Cardiac septum (tissue), 1 donor: ENCODE measurements around the gene CD79A. TPM values are rescaled to one million over a fixed set of nuclear protein-coding genes. Genes with fewer than 3 reads are reported as not detected.

Experiments
- DNase-seq: peaks from one replicate; pipeline ENCODE4 v3.0.0-alpha.2; 2020; ENCODE audit warnings: low spot score
- intact Hi-C: fragments of 100-400 bp; cut with DNase I; formaldehyde crosslinking; loops from one replicate; pipeline ENCODE4 v1.14.0; 2022
- total RNA-seq: library from RNA; stranded (reverse); fragmentation: NEBNext Ultra II Directional; extraction: Animal tissue kit (Norgen Biotek cat#: 25700); gene quantifications from one replicate; pipeline ENCODE4 v1.2.1, GENCODE V29; 2021
- donor health status: DM: no; HTN: no; CAD: no.

Gene CD79A
- total RNA-seq, 1 donor from 2014 or later, result not detected

DNA sequence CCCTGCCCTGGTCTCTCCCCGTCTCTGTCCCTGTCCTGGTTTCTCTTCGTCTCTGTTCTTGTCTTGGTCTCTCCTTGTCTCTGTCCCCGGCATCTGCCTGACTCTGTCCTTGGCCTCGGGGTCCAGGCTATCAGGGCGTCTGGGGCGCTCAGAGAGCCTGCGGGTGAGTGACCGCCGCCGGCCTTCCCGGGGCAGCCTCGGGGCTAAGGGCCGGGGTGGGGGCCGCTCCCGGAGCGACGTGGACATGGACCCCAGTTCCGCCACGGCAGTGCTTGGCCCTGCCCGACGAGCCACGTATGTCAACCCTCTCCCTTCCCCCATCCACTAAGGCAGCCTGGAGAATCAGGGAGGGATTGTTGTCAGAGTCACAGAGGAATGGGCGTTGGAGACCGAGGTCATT is 20.7 kb downstream of the CD79A start:
- intact Hi-C loops, result no loop called here

DNA sequence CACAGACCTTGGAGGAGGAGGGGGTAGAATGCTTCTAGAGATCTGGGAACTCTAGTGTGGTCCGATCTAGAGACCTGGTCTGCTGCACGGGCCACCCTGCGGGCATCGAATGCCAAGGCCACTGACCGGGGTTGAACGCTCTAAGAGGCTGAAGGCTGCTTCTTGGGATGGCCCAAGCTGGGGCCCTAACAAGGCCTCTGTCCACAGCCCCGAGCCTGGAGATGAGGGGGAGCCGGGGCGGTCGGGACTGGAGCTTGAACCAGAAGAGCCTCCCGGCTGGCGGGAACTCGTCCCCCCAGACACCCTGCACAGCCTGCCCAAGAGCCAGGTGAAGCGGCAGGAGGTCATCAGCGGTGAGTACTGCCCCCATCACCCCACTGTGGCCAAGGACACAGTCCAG is 21.2 kb downstream of the CD79A start:
- intact Hi-C loops, result no loop called here
- DNase-seq, result no peak

More for the DNA sequence above, 20.7 kb downstream of the CD79A start:
- DNase-seq, result no peak

DNA sequence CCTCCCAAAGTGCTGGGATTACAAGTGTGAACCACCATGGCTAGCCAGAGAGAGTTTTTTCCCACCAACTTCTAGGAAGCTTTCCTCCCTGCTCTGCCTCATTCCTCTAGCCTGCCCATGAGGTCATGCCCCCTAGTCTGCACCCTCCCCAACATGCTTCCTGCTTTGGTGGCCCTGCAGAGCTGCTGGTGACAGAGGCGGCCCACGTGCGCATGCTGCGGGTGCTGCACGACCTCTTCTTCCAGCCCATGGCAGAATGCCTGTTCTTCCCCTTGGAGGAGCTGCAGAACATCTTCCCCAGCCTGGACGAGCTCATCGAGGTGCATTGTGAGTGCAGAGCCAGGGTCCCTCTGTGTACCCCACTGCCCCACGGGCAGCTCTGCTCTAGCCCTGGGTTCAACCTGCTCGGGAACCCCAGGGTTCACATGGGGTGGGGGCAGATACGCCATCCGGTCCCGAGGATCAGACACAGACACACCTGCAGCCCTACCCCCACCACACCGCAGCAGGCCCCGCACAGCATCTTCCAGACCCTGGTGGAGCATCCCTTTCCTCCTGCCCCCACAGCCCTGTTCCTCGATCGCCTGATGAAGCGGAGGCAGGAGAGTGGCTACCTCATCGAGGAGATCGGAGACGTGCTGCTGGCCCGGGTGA is 24.8 kb downstream of the CD79A start:
- intact Hi-C loops, result no loop called here
- no peak for DNase-seq

DNA sequence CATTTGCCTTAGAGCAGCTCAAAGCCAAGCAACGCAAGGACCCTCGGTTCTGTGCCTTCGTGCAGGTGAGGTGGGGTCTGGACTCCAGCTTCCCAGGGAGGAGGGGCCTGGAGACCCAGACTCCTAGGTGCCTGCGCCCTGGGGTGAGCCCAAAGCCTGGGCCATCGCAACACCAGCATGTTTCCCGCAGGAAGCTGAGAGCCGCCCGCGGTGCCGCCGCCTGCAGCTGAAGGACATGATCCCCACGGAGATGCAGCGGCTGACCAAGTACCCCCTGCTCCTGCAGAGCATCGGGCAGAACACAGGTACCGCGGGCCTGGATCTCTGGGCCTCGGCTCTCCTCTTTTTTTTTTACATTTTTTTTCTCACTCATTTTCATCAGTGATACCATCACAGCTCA is 25.5 kb downstream of the CD79A start:
- DNase-seq, result no peak
- intact Hi-C loops, result no loop called here

DNA sequence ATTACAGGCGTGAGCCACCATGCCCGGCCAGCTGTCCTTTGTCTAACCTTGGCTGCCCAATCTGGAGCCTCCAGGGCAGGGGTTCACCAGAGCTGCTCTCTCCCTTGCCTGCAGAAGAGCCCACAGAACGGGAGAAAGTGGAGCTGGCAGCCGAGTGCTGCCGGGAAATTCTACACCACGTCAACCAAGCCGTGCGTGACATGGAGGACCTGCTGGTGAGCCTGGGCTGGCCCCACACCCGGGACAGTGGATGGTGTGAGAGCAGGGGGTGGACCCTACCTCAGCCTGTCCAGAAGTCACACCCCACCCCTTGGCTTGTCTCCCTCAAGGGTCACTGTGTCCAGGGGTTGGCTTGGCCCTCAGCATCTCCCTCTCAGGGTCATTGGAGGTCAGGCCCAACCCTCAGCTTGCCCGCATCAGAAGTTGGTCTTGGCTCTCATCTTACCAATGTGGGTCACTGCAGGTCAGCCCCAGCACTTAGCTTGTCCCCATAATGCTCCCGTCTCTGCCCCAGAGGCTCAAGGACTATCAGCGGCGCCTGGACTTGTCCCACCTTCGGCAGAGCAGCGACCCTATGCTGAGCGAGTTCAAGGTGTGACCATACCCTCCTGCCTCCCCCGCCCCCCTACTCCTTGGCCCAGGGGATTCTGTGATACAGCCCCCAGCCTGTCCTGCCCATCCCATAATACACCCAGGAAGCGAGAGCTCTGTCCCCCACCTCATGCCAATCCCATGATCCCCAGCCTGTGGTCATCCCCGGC is 26.3 kb downstream of the CD79A start:
- intact Hi-C loops, result no loop called here

DNA sequence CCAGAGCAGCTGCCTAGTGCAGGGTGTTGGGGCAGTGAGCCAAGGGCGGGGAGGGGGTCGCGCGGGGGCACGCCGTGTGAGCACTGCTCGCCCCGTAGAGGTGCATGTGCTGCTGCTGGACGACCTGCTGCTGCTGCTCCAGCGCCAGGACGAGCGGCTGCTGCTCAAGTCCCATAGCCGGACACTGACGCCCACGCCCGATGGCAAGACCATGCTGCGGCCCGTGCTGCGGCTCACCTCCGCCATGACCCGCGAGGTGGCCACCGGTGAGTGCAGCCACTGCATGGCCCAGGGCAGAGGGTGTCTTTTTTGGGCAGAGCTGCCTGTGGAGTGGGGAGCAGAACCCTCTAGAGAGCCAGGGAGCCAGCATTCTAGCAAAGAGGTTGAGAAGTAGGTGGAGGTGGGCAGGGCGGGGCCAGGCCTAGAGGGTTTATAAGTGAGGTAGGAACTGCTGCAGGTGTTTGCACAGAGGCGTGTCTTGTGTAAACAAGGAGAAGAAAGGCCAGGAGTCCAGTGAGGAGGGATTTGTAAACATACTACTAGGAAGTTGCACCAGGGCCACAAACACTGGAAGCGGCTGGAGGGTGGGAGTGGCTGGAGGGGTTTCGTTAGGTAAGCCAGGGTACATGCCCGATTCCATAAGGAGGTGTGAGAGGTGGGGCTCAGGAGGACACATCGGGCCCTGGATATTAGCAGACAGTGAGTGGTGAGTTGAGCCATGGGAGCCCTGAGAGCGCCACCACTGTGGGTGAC is 27.2 kb downstream of the CD79A start:
- intact Hi-C loops, result no loop called here
- no peak for DNase-seq

More for the DNA sequence above, 26.3 kb downstream of the CD79A start:
- no peak for DNase-seq

DNA sequence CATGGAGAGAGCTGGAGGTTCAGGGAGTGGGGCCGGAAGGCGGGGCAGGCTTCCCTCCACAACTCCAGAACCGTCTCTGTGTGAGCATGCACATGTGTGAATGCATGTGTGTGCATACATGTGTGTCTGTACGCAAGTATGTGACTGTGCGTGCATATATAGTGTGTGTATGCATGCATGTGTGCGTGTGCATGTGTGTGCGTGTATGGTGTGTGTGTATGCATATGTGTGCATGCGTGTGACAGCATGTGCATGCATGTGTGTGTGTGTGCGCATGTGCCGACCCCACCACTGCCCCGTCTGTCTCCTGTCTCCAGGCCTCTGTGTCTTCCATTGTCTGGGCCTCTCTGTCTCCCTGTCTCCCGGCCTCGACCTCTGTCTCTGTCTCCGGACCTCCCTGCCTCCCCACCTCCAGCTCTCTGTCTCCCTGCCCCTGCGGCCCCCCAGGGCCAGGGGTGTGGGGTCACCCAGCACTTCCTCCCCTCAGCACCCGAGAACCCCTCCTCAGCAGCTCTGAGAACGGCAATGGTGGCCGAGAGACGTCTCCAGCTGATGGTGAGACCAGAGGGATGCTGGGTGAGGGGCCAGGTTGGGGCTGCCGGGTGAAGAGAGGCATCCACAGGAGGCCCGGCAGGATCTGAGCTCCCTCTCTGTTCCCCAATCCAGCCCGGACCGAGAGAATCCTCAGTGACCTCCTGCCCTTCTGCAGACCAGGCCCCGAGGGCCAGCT is 28.4 kb downstream of the CD79A start:
- DNase-seq, result no peak
- intact Hi-C loops, result no loop called here

DNA sequence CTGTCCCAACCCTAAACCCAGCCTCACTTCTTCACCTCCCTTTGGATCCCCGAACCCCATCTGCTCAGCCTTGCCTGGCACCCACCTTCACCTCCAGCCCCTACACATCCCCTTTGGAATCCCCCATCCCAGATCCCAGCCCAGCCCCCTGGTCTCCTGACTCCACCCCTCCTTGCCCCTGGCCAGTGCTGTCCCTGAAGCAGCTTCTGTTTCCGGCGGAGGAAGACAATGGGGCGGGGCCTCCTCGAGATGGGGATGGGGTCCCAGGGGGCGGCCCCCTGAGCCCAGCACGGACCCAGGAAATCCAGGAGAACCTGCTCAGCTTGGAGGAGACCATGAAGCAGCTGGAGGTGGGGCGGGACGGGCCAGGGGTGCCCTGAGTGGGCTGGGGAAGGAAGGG is 29.2 kb downstream of the CD79A start:
- intact Hi-C loops, result no loop called here
- DNase-seq, result no peak

DNA sequence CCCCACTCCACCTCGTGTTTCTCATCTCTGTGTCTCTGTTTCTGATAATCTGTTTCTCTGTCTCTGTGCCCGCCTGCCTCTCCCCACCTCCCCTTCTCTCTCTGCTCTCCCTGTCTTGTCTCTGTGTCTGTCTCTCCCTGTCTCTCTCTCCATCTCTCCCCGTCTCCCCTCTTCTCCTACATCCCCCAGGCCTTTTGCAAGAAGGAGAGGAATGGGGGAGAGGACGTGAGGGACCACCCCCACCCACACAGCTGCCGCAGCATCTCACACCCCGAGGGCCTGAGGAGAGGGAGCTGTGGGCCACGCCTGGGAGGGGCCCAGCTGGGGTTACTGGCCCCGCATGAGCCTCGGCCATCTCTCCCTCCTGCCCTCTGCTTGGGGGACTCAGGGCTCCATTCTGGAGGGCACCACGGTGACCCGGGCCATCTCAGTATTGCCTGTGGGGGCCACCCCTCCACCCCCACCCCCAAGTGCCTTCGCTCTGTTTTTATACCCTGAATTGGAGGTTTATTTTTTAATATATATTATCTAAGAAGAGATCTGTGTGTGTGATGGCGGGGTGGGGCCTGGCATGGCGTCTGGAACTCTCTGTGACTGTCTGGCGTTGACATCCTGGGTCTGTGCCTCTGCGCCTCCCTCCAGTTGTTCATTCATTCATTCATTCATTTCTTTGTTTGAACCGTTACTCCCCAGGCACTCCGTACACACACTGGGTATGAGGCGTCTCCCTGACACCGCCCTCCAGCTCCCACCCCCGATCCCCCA is 30.0 kb downstream of the CD79A start:
- no peak for DNase-seq
- intact Hi-C loops, result no loop called here

DNA sequence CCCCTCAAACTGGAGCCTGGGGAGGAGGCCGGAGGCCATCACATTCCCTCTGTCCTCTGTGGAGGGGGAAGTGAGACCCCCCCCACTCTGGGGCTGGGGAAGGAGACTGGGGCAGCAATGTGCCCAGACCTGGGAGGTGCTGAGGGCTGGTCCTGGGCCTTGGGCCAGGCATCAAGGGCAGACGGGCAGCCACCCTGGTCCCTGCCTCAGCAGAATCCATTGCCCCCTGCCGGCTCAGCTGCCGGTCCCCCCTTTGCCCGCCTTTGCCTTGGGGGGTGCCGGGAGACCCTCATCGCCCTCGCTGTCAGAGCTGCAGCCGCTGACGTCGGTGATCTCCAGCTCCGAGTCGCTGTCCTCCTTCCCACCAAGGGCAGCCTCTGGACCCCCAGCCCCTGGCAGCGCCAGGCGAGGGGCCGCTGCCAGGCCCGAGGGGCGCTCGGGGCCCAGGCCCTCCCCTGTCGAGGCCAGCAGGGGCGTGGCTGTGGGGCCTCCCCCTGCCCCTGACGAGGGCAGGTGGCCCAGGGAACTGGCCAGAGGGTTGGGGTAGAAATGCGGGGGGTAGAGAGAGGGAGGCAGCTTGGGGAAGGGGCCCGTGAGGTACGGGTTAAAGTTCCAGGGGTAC is 31.0 kb downstream of the CD79A start:
- DNase-seq, result no peak
- intact Hi-C loops, result no loop called here

DNA sequence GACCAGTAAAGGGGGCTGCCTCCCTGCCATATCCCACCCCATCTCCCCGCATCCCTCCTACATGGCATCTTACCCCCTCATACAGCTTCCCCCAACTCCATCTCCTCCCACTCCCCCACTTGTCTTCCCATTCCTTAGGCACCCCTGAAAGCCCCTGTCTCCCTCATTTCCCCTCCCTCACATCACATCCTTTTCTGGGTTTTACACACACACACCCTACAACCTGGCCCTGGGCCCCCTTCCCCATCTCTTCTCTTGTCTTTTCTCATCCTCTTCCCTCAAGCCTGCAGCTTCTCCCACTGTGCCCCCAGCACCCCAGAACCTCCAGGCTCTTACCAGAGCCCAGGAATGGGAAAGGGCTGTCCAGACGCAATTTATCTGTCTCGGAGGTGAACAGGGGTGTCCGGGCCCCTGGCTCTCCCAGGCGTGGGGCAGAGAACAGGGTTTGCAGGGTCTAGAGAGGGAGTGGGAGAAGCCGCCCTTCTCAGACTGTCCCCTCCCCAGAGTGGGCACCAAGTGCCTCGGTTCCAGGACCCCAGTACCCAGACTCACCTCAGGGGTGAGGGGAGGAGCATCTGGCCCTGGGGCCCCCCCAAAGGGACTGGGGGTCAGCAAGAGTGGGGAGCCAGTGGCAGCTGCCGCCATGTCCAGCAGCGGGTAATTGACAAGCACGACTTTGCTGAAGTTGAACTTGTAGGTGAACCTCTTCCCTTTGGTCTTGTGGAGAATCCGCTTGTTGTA is 31.8 kb downstream of the CD79A start:
- no peak for DNase-seq
- intact Hi-C loops, result no loop called here

DNA sequence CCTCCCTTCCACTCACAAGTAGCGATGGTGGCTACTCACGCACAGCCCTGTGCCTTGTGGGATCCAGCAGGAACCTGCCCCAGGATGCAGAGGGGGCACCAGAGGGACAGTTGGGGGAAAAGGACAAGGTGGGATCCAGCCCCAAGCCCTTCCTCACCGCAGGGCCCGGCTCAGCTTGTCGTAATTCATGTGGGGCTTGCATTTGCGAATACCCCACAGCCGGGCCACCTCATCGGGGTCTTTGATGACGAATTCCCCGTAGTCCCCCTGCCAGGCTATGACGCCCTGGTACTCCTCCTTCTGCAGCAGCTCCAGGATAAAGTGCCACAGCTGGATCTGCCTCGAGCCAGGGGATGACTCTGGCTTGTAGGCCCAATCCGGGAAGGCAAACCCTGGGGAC is 32.6 kb downstream of the CD79A start:
- intact Hi-C loops, result no loop called here
- DNase-seq, result no peak

DNA sequence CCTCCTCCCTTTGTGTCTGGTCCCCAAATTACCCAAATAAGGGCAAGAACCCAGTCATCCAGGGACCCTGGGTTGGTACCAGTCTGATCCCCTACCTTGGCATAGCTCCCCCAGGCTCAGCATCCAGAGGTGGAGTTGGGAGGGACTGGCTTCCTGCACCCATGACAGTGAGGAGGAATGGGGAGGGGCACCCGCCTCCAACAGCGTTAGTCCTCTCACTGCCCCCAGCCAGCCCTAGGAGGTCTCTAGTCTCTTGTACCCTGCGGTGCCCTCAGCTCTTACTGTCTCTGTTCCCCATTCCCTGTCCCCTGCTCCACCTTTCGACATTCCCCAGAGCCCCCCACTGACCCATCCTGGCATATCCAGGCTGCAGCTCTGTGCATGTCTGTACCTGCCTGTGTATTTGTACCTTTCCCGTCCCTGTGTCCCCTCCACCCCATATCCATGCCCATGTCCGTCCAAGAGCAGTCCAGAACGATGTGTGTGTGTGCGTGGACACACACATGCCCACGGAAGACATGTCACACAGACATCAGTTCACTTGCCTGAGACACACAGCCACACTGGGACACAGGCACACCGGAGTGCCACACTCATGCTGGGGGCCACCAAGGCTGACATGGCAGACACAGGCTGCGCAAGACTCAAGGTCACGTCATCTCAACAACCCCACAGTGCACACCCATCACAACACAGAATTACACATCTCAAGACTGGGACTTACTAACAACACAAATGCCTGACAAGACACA is 33.3 kb downstream of the CD79A start:
- intact Hi-C loops, result no loop called here

DNA sequence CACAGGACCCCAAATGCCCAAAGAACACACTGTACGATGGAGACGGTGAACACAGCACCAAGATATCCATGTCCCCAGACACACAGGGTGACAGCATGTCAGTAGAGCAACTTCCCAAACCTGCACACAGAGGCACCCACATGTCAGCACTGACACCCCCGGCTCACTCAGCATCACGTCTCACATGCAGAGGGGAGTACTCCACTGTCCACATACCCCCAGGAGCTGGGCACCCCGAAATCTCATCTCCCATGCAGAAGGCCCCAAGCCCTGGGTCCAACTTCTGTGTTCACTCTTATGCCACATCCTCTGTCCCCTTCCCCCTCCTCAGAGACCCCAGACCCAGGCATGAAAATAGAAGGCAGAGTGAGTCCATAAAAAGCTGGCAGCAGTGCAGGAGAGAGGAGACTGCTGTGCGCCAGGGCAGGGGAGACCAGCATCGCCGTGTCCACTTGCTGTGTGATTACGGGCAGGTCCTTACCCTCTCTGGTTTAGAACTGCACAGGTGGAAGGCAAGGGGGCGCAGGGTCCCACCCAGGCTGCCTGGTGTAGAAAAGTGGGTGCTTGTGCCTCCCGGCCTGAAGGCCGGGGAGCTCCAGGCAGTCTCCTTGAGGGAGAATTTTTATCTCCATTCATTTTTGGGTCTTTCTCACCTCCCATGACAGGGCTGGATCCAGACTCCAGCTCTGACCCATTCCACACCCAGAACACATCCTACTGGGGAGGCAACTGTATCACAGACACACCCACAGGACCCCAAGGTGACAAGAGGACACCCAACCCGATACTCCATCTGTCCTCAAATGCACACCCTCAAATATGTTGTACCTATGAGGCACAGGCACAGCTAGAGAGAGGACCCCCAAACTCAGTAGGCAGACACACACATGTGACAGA is 34.2 kb downstream of the CD79A start:
- no peak for DNase-seq

More for the DNA sequence above, 33.3 kb downstream of the CD79A start:
- DNase-seq, result no peak

DNA sequence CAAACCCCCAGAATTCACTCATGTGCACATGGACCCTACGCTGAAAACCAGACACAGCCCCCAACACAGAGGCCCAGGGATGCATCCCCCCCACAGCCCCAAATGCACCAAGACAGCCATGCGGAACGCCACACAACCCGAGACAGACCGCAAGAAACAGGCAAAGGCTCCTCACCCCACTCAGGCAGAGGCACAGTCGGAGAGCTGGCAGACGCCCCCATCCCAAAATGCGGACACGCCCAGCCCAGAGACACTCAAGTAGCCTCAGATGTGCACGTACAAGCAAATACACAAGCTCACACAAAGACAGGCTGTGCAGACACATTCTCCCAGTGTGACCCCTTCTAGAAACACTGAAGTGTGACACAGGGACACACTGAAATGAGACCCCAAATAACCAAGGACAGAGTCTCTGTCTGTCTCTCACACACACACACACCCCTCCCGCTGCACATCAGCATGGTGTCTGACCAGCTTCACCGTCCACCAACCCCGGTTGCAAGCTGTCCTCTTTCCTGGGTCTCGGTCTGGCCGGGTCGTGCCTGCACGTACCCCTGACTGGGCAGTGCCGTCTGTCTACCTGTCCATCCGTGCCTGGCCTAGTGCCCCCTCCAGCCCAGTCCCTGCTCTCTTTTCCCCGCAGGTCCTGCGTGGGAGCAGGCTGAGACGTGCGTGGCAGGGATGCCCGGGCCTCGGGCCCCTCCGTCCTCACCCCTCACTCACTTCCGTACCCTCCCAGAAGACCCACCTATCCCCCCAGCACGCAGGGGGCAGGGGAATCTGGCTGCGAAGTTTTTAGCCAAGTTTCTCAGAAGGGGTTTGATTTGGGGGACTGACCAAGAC is 35.0 kb downstream of the CD79A start:
- no peak for DNase-seq
- intact Hi-C loops, result no loop called here

More for the DNA sequence above, 34.2 kb downstream of the CD79A start:
- intact Hi-C loops, result no loop called here
